GM12873 (cell line): ENCODE results near the gene GPATCH2.

Source experiments
- CTCF ChIP-seq: IDR thresholded peaks from 2 replicates; pipeline ENCODE4 v1.5.1; 2012; ENCODE audit warnings: low read depth, mild to moderate bottlenecking, moderate library complexity, low read length, control low read depth; ENCODE audit not compliant: insufficient read depth; ENCODE audit errors: missing control alignments

Gene GPATCH2

DNA sequence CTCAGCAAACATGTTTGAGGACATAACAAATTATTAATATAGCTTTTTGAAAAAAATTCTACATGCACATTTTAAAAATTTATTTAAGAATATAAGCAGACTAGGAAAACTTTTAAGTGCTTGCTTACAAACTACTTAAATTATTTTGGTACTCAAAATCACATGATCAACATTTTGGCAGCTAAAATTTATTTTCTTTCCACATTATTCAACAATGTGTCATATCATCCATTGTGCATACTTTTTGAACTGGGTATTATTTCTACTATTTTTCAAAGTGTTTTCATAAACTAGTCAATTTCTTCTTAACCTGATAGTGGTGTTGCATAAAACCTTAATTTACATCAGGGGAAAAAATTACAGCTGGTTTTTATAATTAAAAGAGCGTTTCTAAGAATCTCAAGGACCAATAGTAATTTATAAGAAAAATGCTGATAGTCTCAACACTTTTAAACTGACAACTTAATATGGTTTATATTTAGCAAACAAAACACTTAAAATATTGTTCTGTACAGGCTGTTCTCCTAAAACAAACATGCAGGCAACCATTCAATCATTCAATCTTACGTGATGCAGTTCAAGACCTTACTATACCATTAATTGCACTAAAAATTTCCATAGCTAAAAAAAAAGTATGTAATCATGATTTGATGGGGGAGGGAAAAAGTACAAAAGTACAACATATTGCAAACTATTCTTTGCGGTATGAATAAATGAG, 105.0 kb downstream of the GPATCH2 start:
- TF ChIP-seq CTCF, result no peak

DNA sequence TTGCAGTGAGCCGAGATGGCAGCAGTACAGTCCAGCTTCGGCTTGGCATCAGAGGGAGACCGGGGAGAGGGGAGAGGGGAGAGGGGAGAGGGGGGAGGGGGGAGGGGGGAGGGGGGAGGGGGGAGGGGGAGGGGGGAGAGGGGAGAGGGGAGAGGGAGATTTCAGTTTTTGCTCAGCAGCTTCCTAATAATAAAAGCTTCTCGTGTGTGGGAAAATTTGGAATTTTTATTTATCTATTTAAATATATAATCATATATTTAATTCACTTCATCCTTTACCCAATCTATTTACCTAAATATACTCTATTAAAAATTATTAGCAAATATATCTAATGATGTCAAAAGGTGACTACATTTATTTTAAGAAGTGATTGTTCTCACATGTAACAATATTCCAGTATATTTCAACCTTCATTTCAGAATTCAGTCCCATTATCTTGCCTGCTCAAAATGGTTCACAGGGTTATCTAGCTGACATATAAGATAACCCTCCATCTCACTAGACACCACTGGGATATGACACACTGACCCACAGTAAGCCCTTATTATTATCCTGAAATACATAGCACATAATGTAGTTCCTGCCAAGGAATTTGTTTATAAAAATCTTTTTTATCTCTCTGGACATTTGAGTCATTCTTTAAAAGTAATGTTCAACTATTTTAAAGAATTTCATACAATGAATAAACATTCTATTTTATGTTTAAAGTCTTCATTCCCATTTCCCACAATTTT, 105.9 kb downstream of the GPATCH2 start:
- TF ChIP-seq CTCF, result no peak

- TF ChIP-seq CTCF, result no peak
These were observed 108.6 kb downstream of the GPATCH2 start for GRCh38 chr1:217522277-217522676.

DNA sequence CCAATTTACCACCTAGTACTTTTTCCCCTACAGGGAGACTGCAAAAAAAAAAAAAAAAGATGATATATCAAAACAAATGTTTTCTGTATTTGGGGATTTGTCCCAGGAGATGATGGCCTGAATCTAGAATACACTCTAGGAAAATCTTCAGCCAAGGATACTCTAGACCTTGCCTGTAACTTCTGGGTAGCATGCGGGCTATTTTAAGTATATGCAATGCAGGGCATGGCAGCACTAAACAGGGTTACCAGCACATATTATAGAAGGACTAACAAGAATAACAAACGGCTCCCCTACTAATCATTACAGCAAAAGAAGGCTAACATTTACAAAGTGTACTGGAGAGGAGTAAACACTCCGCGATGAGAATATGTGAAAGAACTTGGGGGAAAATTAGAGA, 109.6 kb downstream of the GPATCH2 start:
- no peak for TF ChIP-seq CTCF

DNA sequence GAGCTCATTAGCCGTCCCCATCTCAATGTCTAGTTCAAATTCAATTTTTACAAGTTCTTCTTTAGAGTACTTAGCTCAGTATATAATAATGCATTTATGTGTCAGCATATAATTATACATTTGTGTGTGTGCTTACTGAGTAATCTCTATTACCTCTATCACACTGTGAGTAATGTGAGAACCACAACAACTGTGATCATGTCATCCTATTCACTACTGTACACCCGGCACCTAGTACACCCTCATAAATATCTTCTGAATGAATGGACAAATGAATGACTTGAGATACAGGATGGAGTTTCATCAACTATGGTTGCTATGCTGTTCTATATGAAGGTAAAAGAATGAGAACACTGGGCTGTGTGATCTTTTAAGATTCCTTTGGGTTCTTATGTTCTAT, 124.0 kb downstream of the GPATCH2 start:
- TF ChIP-seq CTCF, result no peak

GRCh38 chr1:217498209-217498608, 132.7 kb downstream of the GPATCH2 start:
- no peak for TF ChIP-seq CTCF

DNA sequence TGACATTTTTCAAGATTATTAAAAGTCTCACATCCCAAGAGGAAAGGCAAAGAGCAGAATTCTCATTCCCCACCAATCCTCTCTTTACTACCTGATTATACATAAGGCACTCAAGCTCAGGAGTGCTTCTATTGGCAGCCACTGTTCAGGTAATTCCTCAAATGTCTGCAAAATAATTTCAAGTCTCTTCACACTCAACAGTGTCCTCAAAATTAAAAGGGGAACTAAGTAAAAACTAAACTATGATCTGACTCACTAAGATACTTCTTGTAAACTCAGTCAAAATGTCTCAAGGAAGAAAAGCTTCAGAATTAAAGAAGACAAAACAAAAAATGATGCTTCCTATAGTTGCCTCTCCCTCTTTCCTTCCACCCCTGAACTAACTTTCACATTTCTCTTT, 135.6 kb downstream of the GPATCH2 start:
- no peak for TF ChIP-seq CTCF
